ENCODE data around the gene PDHA2. TPM values are rescaled to one million over a fixed set of nuclear protein-coding genes. Genes with fewer than 3 reads are reported as not detected.
"Not testable (repeated sequence)": the region's sequence is repeated elsewhere in the genome, so short reads cannot be mapped to it uniquely, and the experiment has no call there.

PDHA2 gene
- polyA plus RNA-seq (2013, experiment 1 of 2; ENCODE audit: insufficient read length): not detected
- not detected for polyA plus RNA-seq (2013, experiment 2 of 2; ENCODE audit: insufficient read length)

DNA sequence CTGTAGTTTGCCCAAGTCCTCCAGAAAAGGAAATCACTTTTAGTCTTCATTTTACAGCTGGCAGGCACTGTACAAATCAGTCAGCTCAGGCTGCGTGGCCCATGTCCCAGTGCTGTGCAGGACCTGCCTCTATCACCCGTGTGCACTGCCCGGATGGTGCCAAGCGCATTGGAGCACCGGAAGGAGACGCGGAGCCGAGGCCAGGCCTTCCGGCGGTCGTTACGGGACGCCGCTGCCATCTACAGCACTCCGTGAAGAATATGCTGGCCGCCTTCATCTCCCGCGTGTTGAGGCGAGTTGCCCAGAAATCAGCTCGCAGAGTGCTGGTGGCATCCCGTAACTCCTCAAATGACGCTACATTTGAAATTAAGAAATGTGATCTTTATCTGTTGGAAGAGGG is at the start of gene PDHA2:
PDHA2 (plus strand) TSS at position 203 of the 400 bp plus-strand sequence; CDS start at position 261, 58 bp downstream.
- DNase-seq: no peak

DNA sequence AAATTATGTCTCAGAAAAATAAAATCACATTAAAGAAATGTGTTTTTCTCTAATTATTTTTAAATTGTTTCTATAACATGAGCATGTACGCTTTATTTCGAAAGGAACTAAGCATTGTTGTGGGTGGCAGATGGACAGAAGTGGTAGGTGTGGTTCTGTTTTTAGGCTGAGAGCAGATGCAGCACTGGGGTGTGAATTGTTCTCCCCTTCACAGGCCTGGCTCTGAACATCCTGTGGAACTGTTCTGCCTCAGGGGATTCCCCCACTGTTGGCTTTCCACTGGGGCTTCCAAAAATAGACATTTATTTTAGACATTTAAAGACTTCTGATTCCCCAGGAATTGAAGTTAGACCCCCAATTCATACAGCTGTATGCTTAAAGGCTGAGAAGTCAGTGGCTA is 41.9 kb upstream of the PDHA2 start:
- DNase-seq: no peak

DNA sequence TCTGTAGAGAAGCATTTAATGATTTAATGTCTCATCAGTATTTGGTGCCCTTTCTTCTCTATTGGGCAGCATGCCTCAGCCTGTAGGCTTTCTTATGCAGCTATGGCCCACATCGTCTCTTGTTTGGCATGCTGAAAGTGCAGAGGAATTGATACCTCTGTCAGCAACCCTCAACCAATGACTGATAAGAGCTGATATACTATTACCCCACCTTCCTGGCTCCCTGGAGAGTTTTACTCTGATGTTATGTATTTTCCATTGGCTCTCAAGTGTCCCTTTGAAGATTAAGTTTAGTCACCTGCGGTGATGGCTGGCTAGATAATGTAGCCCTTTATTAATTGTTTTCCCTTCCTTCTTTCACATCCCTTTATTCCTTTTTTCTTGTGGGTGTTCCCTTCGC is 41.2 kb upstream of the PDHA2 start:
- DNase-seq: no peak

- DNase-seq: no peak
Observed at GRCh38 chr4:95821867-95822266, 18.0 kb upstream of the PDHA2 start.

DNA sequence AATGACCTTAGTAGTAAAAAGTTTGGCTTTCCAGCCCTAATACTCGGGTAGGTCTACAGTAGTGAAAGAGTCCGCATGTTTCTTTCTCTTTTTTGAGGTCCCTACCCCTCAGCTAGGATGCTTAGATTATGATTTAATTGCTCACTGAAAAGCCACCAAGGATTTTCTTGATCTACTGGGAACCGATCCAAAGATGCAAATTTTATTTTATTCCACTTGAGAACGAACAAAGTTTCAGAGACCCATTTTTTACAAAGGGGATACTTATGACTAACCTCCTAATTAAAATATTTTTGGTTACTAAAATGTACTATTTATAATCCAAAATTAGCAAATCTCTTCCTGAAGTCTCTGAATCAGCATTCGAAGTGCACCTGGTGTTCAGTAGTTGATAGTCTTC is 14.3 kb upstream of the PDHA2 start:
- DNase-seq: no peak

DNA sequence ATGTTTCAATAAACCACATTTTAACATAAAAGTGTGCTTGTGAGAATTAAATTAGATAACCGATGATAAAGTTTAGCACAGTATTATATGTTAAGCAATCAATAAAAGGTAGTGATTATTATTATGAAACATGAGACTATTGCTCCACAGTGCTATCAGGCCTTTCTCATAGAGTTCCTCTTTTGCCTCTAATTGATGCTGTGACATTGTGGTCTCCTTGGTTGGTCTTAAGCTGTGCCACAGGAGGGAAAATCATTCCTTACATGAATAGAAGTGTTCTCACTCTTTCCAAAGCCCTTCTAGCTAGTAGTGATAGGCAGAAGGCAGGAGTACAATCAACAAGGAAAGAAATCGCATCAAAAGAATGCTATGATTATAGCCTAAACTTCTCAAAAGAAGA is 9.2 kb upstream of the PDHA2 start:
- no peak for DNase-seq

GRCh38 chr4:95831166-95831565 is 8.7 kb upstream of the PDHA2 start:
- DNase-seq: no peak

DNA sequence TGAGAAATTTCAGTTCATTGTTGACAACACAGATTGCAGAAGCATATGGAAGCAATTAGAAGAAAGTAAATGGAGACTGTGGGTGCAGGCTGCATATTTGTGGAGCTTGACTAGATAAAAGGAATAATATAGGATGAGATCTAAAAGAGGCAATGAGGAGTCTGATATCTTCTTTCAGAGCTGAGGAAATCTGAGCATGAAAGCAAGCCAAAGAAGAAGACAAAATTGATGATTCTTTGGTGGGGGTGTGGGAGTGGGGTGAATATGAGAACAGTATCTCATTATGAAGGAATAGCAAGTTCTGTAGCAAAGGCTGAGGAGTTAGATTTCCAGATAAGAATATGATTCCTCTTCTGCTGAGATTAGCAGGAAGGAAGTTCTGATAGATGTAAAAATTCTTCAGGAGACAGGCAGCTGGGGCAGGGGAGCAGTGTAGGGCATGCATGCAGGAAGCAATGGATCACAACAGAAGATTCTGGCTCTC is 6.1 kb upstream of the PDHA2 start:
- no peak for DNase-seq

DNA sequence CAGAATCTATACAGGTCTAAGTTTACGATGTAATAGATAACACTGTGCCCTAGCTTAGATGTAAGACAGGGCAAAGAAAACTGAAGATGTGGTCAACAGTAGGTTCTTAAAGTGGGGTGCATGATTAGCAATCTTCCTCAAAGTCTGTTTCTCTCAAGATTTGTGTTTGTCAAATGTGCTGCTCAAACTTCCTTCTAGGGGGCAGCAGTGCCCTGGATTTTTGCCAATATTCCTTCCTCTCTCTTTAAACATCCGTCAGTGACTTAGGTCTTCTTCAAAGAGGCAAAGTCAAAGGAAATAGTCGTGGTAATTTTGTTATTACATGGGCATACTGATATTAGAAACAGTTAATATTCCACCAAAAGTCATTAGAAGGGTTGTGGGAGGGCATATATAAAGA is 4.2 kb upstream of the PDHA2 start:
- DNase-seq: no peak

- no peak for DNase-seq
Observed at GRCh38 chr4:95838192-95838591, 1.7 kb upstream of the PDHA2 start.

- DNase-seq: no peak
Observed at GRCh38 chr4:95847908-95848460, 8.1 kb downstream of the PDHA2 start.

- DNase-seq: no peak
Observed at GRCh38 chr4:95850161-95850560, 10.3 kb downstream of the PDHA2 start.

GRCh38 chr4:95857761-95858160 is 17.9 kb downstream of the PDHA2 start:
- DNase-seq: no peak

GRCh38 chr4:95867919-95868318 is 28.0 kb downstream of the PDHA2 start:
- DNase-seq: no peak

DNA sequence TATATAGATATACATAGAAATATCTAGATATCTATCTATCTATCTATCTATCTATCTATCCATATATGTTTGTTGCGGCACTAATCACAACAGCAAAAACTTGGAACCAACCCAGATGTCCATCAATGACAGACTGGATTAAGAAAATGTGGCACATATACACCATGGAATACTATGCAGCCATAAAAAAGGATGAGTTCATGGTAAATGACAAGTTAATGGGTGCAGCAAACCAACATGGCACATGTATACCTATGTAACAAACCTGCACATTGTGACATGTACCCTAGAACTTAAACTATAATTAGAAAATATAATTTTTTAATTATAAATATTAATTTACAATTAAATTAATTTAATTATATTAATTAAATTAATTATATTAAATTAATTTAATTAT is 29.5 kb downstream of the PDHA2 start:
- DNase-seq: not testable (repeated sequence)

GRCh38 chr4:95869961-95870500 is 30.1 kb downstream of the PDHA2 start:
- no peak for DNase-seq

GRCh38 chr4:95877636-95878035 is 37.7 kb downstream of the PDHA2 start:
- DNase-seq: no peak

DNA sequence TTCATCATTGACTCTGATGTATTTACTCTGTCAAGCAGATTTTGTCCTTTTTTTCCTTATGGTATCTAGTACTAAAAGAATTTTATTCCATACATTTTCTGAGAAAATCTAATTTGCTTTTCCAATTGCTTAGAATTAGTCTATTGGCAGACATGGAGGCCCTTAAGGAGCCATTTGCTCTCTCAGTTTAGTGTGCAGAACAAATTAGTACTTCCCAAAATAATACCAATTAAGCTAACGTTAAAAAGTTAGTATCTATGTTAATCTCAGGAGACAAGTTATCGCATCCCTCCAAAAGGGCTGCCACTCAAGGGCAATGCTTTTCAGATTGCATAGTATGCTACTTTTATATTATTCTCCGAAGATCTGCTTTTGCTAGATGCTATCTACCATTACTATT is 47.7 kb downstream of the PDHA2 start:
- DNase-seq: no peak

DNA sequence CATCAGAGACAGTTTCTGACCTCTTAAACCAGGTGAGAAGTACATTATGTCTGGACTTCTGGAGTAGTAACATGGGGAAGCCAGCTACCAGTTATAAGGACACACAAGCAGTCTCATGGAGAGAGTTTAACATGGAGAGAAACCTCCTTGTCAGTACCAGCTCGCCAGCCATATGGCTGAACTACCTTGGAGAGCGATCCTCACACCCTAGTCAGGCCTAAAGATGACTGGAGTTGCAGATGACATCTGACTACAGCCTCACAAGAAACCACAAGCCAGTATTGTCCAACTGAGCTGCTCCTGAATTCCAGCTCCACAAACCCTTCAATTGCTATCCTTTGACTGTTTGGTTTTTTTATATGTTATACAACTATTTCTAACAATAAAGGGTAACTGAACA is 49.8 kb downstream of the PDHA2 start:
- DNase-seq: no peak

Measured in fibroblast of skin of scalp (primary cell).